Measurements from ENCODE around the gene IGFBPL1. TPM values are rescaled to one million over a fixed set of nuclear protein-coding genes. Genes with fewer than 3 reads are reported as not detected.

The IGFBPL1 gene
- total and polyA plus RNA-seq, 8 donors, result 1.2 to 5.9 (median 1.6) TPM

DNA sequence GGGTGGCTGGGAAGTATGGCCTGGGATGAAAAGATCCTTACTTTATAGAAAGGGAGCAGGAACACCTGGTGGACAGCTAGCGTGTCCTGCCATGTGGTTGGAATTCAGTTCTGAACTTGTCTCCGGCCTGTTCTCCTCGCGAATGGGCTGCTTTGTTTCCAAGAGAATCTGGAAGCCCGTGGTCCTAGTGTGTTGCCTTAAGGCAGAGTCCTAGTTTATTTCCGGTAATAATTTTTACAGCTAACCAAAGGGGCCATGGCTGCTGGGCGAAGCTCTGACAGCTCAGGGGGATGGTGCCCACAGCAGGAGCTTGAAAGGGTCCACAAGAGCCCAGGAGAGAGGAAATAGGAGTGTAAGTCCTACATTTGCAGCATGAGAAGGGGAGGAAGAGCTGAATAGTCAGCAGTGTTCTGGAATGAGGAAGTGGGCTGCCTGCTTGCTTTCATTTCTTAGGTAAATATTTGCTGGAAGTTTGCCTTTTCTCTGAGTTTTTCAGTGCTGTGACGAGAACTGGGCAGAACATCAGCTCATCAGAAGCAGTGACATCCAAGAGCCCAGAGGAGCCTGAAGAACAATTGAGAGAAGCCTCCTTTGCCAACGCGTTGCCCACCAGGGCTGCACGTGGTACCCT, 13.1 kb upstream of the IGFBPL1 start:
- H3K4me1 ChIP-seq, result peaks cover 0 to 5% of the 10 kb centered on the region in 2 donors
- H3K9me3 ChIP-seq, result no peaks in the 10 kb centered on the region
- H3K36me3 ChIP-seq, result no peaks in the 10 kb centered on the region
- H3K4me3 ChIP-seq, result no peak overlapping the region
- TF ChIP-seq, protein P1, sequence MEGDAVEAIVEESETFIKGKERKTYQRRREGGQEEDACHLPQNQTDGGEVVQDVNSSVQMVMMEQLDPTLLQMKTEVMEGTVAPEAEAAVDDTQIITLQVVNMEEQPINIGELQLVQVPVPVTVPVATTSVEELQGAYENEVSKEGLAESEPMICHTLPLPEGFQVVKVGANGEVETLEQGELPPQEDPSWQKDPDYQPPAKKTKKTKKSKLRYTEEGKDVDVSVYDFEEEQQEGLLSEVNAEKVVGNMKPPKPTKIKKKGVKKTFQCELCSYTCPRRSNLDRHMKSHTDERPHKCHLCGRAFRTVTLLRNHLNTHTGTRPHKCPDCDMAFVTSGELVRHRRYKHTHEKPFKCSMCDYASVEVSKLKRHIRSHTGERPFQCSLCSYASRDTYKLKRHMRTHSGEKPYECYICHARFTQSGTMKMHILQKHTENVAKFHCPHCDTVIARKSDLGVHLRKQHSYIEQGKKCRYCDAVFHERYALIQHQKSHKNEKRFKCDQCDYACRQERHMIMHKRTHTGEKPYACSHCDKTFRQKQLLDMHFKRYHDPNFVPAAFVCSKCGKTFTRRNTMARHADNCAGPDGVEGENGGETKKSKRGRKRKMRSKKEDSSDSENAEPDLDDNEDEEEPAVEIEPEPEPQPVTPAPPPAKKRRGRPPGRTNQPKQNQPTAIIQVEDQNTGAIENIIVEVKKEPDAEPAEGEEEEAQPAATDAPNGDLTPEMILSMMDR (IDR thresholded peaks at IDR 0.05), result no peak
- ATAC-seq (peak; percentile 84), DNase-seq (peak in 1 of 4 donors; percentile 55)
- peak overlapping the region; percentile 19 to 53 for H3K27ac ChIP-seq
- peaks cover 0 to 9% of the 10 kb centered on the region in 2 donors for H3K27me3 ChIP-seq
- intact Hi-C loops (cut with DNase I), result no loop called here

DNA sequence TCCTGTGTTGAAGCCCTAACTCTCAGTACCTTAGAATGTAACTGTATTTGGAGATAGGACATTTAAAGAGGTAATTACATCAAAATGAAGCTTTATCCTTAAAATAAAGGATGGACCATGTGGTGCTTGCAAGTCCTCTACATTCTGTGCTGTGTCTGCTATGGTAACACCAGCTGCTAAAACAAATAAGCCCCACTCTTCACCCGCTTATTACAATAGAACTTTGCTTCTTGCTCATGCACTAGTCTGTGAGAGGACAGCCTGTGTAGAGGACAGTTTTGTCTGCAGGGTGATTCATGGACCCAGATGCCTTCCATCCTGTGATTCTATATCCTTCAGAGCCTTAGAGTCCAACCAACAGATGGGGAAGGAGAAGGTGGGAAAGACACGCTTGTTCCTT, 12.5 kb upstream of the IGFBPL1 start:
- H3K27me3 ChIP-seq, result peaks cover 0 to 13% of the 10 kb centered on the region in 2 donors
- H3K9me3 ChIP-seq, result no peaks in the 10 kb centered on the region
- H3K27ac ChIP-seq, result no peak overlapping the region
- H3K36me3 ChIP-seq, result no peaks in the 10 kb centered on the region
- TF ChIP-seq, protein P1 (IDR thresholded peaks at IDR 0.05), result no peak
- intact Hi-C loops (cut with DNase I), result no loop called here
- DNase-seq (no peak), ATAC-seq (no peak)
- H3K4me1 ChIP-seq, result peaks cover 0 to 5% of the 10 kb centered on the region in 2 donors
- H3K4me3 ChIP-seq, result no peak overlapping the region

DNA sequence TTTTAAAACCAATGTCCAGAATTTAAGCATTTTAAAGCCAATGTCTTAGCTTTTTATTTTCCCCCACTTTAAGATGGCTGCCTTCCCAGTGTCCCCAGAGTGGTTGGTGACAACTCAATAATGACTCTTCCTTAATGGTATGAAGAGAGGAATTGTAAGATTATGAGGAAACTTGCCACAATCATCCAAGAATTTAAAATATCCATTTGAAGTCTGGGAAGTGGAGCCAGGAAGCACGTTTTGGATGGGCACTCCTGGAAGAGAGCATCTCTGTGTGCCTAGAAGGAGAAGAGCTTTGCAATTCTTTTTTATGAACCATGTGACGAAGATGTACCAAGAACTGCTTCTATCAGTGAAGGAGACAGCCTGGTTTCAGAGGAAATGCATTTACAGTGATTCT, 11.3 kb upstream of the IGFBPL1 start:
- H3K4me3 ChIP-seq, result no peak overlapping the region
- ATAC-seq (no peak), DNase-seq (no peak)
- H3K27me3 ChIP-seq, result peaks cover 0 to 13% of the 10 kb centered on the region in 2 donors
- H3K36me3 ChIP-seq, result no peaks in the 10 kb centered on the region
- peaks cover 0 to 5% of the 10 kb centered on the region in 2 donors for H3K4me1 ChIP-seq
- no peaks in the 10 kb centered on the region for H3K9me3 ChIP-seq
- no peak overlapping the region for H3K27ac ChIP-seq
- TF ChIP-seq, protein P1 (IDR thresholded peaks at IDR 0.05), result no peak
- intact Hi-C loops (cut with DNase I), result no loop called here

DNA sequence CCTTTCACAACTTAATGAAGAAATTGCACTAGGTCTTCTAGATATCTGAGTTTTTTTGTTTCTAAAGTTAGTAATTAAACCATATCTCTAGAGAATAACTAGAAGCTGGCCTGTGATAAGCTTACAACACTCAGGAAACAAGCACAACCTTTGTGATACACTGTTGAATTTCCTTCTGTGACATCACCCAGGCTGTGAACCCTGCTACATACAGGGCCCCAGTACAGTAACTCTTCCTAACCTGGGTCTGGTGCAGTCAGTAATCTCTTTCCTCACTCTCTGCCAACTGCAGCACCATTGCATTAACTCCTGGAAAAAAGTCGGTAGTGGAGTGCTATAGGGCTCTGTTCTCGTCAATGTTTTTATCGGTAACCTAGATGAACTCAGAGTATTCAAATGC, 10.6 kb upstream of the IGFBPL1 start:
- Histone ChIP-seq H3K9me3 (no peaks in the 10 kb centered on the region), H3K36me3 (no peaks in the 10 kb centered on the region), H3K27ac (no peak overlapping the region), H3K4me1 (peaks cover 0 to 5% of the 10 kb centered on the region in 2 donors), H3K27me3 (peaks cover 0 to 13% of the 10 kb centered on the region in 2 donors), H3K4me3 (no peak overlapping the region)
- TF ChIP-seq, protein P1 (IDR thresholded peaks at IDR 0.05), result no peak
- no peak for ATAC-seq
- intact Hi-C loops (cut with DNase I), result no loop called here
- DNase-seq, result no peak

DNA sequence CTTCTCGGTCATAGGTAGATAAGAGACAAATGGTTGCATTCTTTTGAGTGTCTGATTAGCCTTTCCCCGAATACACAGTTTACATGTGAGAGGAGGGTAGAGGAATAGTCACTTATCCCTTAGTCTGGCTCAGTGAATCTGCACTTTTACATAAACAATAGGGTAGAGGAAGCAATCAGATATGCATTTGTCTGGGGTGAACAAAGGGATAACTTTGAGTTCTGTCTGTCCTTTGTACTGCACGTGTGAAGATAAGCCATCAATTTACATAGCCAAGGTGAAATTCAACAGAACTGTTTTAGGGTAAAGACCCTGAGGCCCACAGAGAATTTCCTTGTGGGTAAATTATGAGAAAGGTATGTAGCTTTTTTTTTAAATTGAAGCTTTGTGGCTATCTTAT, 10.1 kb upstream of the IGFBPL1 start:
- ATAC-seq, result no peak
- Histone ChIP-seq H3K27me3 (peaks cover 0 to 9% of the 10 kb centered on the region in 2 donors), H3K27ac (no peak overlapping the region), H3K9me3 (no peaks in the 10 kb centered on the region), H3K4me3 (no peak overlapping the region), H3K36me3 (no peaks in the 10 kb centered on the region), H3K4me1 (peaks cover 0 to 5% of the 10 kb centered on the region in 2 donors)
- TF ChIP-seq, protein P1 (IDR thresholded peaks at IDR 0.05), result no peak
- DNase-seq, result no peak
- intact Hi-C loops (cut with DNase I), result no loop called here
